Body of pancreas (tissue), 4 donors: Measurements from ENCODE around the gene TFCP2L1. TPM values are rescaled to one million over a fixed set of nuclear protein-coding genes. Genes with fewer than 3 reads are reported as not detected.

Experiments used
- ATAC-seq: fragments of 150-250 bp; one replicate; pipeline ENCODE4 v1.9.1; 2016
- DNase-seq, 4 donors: peaks; one replicate each; pipeline ENCODE4 v3.0.0-alpha.2; 2019
- H3K27ac ChIP-seq, 4 donors: fragments of 200-600 bp; sonication (generic); 1 replicate in 3 of 4; 2 replicates in 1 of 4; pipeline versions ENCODE4 v1.5.1 to v1.6.1; 2016 to 2019; ENCODE audit warnings: mild to moderate bottlenecking in 1 of 4, mixed read lengths in 1 of 4, moderate library complexity in 1 of 4
- H3K27me3 ChIP-seq, 2 donors: fragments of 200-600 bp; sonication (generic); one replicate each; pipeline ENCODE4 v1.6.0; 2016; ENCODE audit warnings: mild to moderate bottlenecking in 1 of 2
- H3K36me3 ChIP-seq, 2 donors: fragments of 200-600 bp; sonication (generic); replicated peaks in 1 of 2; 2 replicates each; pipeline ENCODE4 v1.5.1; 2016; ENCODE audit warnings: low read depth in 2 of 2; ENCODE audit not compliant: insufficient read depth in 1 of 2
- H3K4me1 ChIP-seq: fragments of 200-600 bp; sonication (generic); one replicate; pipeline ENCODE4 v1.6.0; 2016
- H3K4me3 ChIP-seq, 2 donors: fragments of 200-600 bp; sonication (generic); 1 replicate in 1 of 2; 2 replicates in 1 of 2; pipeline ENCODE4 v1.5.1; 2016 to 2019
- H3K9me3 ChIP-seq, 3 donors: fragments of 200-600 bp; sonication (generic); 1 replicate in 2 of 3; 2 replicates in 1 of 3; pipeline ENCODE4 v1.5.1; 2016
- CTCF ChIP-seq, 7 experiments: fragments of 450-650 bp in 4 of 7; fragments of 200-600 bp in 3 of 7; sonication (generic) in 3 of 7; IDR thresholded peaks; one replicate each; pipeline ENCODE4 v1.5.1; 2016 to 2019; ENCODE audit warnings: antibody characterized with exemption in 7 of 7
- POLR2A ChIP-seq, 3 donors: fragments of 450-650 bp; IDR thresholded peaks; one replicate each; pipeline ENCODE4 v1.6.1; 2016; ENCODE audit warnings: antibody characterized with exemption in 3 of 3, mild to moderate bottlenecking in 2 of 3
- WGBS, 2 donors: methylation state at CpG; one replicate each; pipeline ENCODE4 v1.1.5; 2017; 5-methylcytosine and 5-hydroxymethylcytosine counted together
- intact Hi-C: fragments of 100-400 bp; cut with DNase I; formaldehyde crosslinking; loops from one replicate; pipeline ENCODE4 v1.15.1; 2023
- total RNA-seq, 2 donors: library from RNA; depleted of rRNA; stranded (reverse); fragments of >200 nt; gene quantifications; one replicate each; pipeline ENCODE4 v1.1.0, GENCODE V29; 2016

The TFCP2L1 gene
- total RNA-seq, 2 donors from 2014 or later: 4.6 to 8.3 TPM

GRCh38 chr2:121258051-121258450, 27.0 kb downstream of the TFCP2L1 start:
- H3K36me3 ChIP-seq: no peaks in the 10 kb centered on the region
- ATAC-seq (no peak), DNase-seq (no peak)
- intact Hi-C loops: no loop called here
- TF ChIP-seq CTCF (IDR thresholded peaks at IDR 0.05) (no peak), POLR2A (IDR thresholded peaks at IDR 0.05) (no peak)
- H3K4me3 ChIP-seq: no peak overlapping the region
- H3K27me3 ChIP-seq: no peaks in the 10 kb centered on the region
- H3K9me3 ChIP-seq: no peaks in the 10 kb centered on the region
- WGBS, 2 donors: 77 to 93% methylated on average over 5 of the region's 5 CpGs
- H3K4me1 ChIP-seq: peaks cover 14% of the 10 kb centered on the region
- H3K27ac ChIP-seq: no peak overlapping the region

GRCh38 chr2:121257480-121257840, 27.5 kb downstream of the TFCP2L1 start:
- intact Hi-C loops: no loop called here

DNA sequence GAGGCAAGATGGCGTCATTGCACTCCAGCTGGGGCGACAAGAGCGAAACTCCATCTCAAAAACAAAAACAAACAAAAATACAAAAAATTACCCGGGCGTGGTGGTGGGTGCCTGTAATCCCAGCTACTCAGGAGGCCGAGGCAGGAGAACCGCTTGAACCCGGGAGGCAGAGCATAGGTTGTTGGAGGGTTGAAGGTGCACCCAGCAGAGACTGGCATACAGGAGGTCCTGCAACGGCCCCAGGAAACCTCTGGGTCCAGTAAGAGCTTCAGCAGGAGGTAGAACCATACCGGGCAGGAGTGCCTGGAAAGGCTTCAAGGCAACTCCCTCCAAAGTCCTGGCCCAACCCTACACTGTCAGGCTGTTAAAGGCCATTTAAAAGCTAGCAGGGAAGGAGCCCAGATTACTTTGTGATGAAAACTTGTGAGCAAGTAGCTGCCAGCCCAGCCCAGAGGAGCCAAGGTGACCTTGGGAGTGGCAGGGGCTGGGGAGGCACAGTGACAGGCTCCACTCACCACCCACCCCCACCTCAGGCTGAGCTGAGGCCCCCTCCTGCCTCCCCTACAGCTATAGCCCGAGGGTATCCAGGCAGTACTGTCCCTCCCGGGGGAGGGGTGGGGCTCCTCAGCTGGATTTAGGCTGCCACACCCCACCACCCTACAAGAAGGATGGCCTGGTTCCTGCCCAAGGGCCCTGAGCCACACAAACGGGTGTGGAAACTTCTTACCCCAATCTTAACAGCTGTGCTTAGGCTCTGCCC, 28.1 kb downstream of the TFCP2L1 start:
- H3K36me3 ChIP-seq: no peaks in the 10 kb centered on the region
- TF ChIP-seq CTCF (IDR thresholded peaks at IDR 0.05) (no peak), POLR2A (IDR thresholded peaks at IDR 0.05) (no peak)
- no peaks in the 10 kb centered on the region for H3K9me3 ChIP-seq
- no peak overlapping the region for H3K27ac ChIP-seq
- intact Hi-C loops: no loop called here
- ATAC-seq (no peak), DNase-seq (no peak)
- 90 to 92% methylated on average over 12 to 13 of the region's 13 CpGs for WGBS, 2 donors
- H3K4me1 ChIP-seq: peaks cover 14% of the 10 kb centered on the region
- H3K4me3 ChIP-seq: no peak overlapping the region
- H3K27me3 ChIP-seq: no peaks in the 10 kb centered on the region

More at GRCh38 chr2:121257480-121257840, 27.5 kb downstream of the TFCP2L1 start:
- TF ChIP-seq CTCF (IDR thresholded peaks at IDR 0.05): no peak
- no peak for TF ChIP-seq POLR2A (IDR thresholded peaks at IDR 0.05)
- Histone ChIP-seq H3K27me3 (no peaks in the 10 kb centered on the region), H3K4me3 (no peak overlapping the region), H3K9me3 (no peaks in the 10 kb centered on the region), H3K27ac (no peak overlapping the region), H3K36me3 (no peaks in the 10 kb centered on the region), H3K4me1 (peaks cover 14% of the 10 kb centered on the region)
- WGBS, 2 donors: 78 to 88% methylated on average over 3 of the region's 3 CpGs
- ATAC-seq (no peak), DNase-seq (no peak)

GRCh38 chr2:121255358-121255757, 29.6 kb downstream of the TFCP2L1 start:
- no peaks in the 10 kb centered on the region for H3K9me3 ChIP-seq
- no peak for TF ChIP-seq CTCF (IDR thresholded peaks at IDR 0.05)
- TF ChIP-seq POLR2A (IDR thresholded peaks at IDR 0.05): no peak
- H3K4me1 ChIP-seq: peaks cover 7% of the 10 kb centered on the region
- intact Hi-C loops: no loop called here
- H3K27me3 ChIP-seq: no peaks in the 10 kb centered on the region
- ATAC-seq: peak; percentile 90
- no peak overlapping the region for H3K4me3 ChIP-seq
- no peaks in the 10 kb centered on the region for H3K36me3 ChIP-seq
- peak; percentile 23 to 48 (median 38) for DNase-seq
- peak overlapping the region; percentile 4 to 47 (median 30) for H3K27ac ChIP-seq
- WGBS, 2 donors: 66 to 71% methylated on average over 8 of the region's 8 CpGs

GRCh38 chr2:121254748-121255147, 30.3 kb downstream of the TFCP2L1 start:
- intact Hi-C loops: no loop called here
- no peak overlapping the region for H3K4me3 ChIP-seq
- ATAC-seq (peak; percentile 7), DNase-seq (no peak)
- no peaks in the 10 kb centered on the region for H3K36me3 ChIP-seq
- H3K9me3 ChIP-seq: no peaks in the 10 kb centered on the region
- H3K4me1 ChIP-seq: peaks cover 6% of the 10 kb centered on the region
- WGBS, 2 donors: 84 to 88% methylated on average over 4 of the region's 4 CpGs
- peak overlapping the region; percentile 4 to 47 (median 30) for H3K27ac ChIP-seq
- H3K27me3 ChIP-seq: no peaks in the 10 kb centered on the region
- no peak for TF ChIP-seq POLR2A (IDR thresholded peaks at IDR 0.05)
- no peak for TF ChIP-seq CTCF (IDR thresholded peaks at IDR 0.05)
